Stimulated activated CD4-positive, alpha-beta T cell treated with anti-CD3 and anti-CD28 coated beads, Interleukin-15, amount 100 ng/mL, for 48 hours (primary cell): ENCODE data around the gene GSTM3.
"Not testable (repeated sequence)": the region's sequence is repeated elsewhere in the genome, so short reads cannot be mapped to it uniquely, and the experiment has no call there.

Experiments used
- DNase-seq, 2 donors: peaks; one replicate each; pipeline ENCODE4 v3.0.0-alpha.2; 2020; ENCODE audit warnings: low read depth in 2 of 2

The GSTM3 gene

GRCh38 chr1:109726728-109727373, 14.0 kb downstream of the GSTM3 start:
- DNase-seq = no peak

- no peak for DNase-seq
Observed at GRCh38 chr1:109726007-109726406, 14.8 kb downstream of the GSTM3 start.

DNA sequence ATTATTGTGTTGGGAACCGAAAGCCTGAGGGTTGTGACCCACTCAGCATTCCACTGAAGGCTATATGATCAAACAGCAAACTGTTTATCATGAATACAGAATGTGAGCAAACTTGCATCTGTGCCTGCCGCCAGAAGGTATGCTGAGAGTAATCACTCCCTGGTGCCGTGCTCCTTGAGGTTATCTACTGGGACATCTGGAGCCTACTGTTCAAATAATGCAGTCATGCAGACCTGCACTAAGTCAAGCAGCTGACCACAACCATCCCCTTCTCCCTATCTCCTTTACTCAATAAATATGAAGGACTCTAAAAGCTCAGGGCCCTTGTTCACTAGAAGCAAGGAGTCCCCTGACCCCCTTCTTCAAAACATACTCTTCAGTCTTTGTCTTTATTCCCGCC, 15.3 kb downstream of the GSTM3 start:
- no peak for DNase-seq

DNA sequence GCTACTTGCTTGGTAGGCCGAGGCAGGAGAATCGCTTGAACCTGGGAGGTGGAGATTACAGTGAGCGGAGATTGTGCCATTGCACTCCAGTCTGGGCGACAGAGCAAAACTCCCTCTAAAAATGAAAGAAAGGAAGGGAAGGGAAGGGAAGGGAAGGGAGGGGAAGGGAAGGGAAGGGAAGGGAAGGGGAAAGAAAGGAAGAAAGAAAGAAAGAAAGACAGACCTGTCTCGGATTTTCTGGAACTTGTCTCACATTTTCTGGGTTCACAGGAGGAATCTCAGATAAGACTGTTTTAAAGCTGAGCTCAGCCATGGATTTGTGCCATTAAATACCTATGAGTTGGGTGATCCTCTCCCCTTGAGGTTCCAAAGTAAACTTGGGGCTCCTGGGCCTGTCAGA, 15.9 kb downstream of the GSTM3 start:
- no peak for DNase-seq

GRCh38 chr1:109722908-109723691, 17.7 kb downstream of the GSTM3 start:
- no peak for DNase-seq

- no peak for DNase-seq
Observed at GRCh38 chr1:109721971-109722370, 18.9 kb downstream of the GSTM3 start.

DNA sequence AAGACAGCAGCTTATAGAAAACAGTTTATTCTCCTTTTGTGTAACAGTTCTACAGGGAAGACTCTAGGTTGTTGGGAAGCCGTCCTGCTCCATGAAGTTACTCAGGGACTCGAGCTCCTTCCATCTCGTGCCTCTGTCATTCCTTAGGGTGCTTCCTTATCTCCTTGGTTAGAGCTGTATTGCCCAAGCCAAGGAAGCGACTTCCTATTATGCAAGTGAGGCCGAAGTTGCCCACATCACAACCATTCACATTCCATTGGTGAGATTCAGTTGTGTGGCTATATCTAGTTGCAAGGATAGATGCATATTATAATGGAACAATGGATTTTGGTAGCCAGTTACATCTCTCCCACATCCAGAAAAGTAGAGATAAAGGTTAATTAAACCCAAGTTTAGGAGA, 19.8 kb downstream of the GSTM3 start:
- DNase-seq = no peak

- no peak for DNase-seq
Observed at GRCh38 chr1:109719337-109719837, 21.5 kb downstream of the GSTM3 start.

DNA sequence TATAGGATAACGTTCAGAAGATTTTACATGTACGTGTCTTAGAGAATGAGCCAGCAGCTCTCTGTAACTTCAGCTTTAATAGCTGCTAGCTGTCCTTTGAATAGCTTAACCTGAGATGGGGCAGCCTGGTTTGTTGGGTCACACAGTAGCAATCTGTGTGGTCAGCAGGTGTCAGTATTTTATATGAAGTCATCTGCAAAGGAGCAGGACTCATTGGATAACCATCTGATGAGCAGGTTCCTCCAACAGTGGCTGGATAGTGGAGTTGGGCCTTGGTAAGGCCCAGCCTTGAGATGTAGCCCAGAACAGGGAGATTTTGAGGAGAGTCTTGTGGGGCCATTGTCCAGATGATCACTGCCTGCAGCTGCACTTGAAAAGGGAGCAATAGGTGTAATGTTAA, 22.3 kb downstream of the GSTM3 start:
- no peak for DNase-seq

GRCh38 chr1:109717729-109718128, 23.1 kb downstream of the GSTM3 start:
- DNase-seq = no peak

DNA sequence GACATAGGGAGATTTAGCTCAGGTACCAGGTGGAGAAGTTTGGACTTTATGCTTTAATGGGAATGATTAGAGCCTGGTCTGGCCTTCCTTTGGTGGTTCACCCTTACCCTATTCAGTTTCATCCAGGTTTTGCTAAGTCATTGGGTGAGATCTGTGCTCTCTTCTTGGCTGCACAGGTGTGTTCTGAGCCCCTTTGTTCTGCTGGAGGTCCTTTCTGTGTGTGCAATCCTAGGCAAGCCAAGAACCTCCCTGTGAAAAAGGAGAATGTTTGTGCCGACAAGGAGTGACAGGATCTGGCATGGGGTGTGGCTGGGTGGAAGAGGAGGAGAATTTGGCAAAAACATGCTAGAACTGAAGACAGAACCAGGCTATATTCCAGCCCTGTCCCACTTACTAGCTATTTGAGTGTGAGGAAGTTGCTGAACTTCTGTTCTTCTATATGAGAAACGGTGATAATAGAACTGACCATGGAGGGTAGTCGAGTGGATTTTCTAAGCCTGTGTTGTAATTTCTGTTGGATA, 24.2 kb downstream of the GSTM3 start:
- no peak for DNase-seq

DNA sequence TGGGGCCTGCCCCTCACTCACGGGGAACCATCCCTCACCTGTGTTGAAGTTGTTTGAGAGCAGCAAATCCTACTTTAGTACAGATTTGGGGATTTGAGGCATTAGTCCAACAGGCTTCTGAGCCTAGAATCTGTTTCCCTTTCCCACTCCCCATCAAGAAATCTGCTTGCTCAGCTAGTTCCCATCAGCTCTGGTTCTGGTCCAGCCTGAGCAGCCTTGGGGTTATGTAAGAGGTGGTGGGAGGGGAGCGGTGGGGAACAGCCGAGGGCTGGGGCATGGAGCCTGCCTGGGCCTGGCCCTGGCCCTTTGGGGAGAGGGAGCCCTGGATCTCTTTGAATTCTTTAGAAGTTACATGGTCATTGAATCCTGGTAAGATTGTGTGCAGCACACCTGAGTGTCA, 24.7 kb downstream of the GSTM3 start:
- DNase-seq = no peak

DNA sequence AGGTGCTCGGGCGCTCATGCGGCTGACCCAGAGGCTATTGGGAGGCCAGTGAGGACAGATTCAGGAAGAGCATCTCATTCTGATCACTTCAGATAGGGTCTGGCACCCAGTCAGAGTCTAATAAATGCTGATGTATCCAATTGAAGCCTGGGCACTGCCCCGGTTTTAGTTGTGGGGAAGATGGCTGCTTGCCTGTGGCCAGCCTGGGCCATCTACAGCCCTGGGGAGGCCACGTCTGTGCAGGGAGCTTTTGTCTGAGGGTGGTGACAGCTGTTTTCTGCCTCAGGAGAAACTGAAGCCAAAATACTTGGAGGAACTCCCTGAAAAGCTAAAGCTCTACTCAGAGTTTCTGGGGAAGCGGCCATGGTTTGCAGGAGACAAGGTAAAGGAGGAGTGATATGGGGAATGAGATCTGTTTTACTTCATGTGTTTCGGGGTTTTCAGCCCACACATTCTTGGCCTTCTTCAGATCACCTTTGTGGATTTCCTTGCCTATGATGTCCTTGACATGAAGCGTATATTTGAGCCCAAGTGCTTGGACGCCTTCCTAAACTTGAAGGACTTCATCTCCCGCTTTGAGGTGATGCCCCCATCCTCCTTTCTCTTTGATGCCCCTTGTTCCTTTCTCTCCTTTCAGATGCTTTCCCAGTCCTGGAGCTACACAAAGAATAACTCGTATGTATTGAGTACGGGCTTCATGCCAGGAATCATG, 26.0 kb downstream of the GSTM3 start:
- DNase-seq = no peak

GRCh38 chr1:109713636-109714035, 27.2 kb downstream of the GSTM3 start:
- DNase-seq = no peak

GRCh38 chr1:109712321-109712864, 28.4 kb downstream of the GSTM3 start:
- DNase-seq = no peak

- not testable (repeated sequence) for DNase-seq
Observed at GRCh38 chr1:109711593-109712320, 29.1 kb downstream of the GSTM3 start, which contains the start of gene GSTM5. Gene GSTM5 (plus strand): TSS chr1:109712251. CDS start chr1:109712313, 62 bp downstream.

- not testable (repeated sequence) for DNase-seq
Observed at GRCh38 chr1:109709822-109710221, 31.0 kb downstream of the GSTM3 start.

DNA sequence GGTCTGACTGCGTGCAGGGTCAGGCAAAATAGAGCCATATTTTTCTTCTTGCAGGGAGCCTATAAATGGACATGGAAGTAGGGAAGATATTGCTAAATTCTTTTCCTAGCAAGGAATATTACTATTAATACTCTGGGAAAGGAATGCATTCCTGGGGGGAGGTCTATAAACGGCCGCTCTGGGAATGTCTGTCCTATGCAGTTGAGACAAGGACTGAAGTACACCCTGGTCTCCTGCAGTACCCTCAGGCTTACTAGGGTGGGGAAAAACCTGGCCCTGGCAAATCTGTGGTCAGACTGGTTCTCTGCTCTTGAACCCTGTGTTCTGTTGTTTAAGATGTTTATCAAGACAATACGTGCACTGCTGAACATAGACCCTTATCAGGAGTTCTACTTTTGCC, 31.9 kb downstream of the GSTM3 start:
- DNase-seq = not testable (repeated sequence)

- DNase-seq = no peak
Observed at GRCh38 chr1:109705411-109705810, 35.4 kb downstream of the GSTM3 start.

GRCh38 chr1:109704173-109704572, 36.7 kb downstream of the GSTM3 start:
- no peak for DNase-seq

- not testable (repeated sequence) for DNase-seq
Observed at GRCh38 chr1:109702940-109703339, 37.9 kb downstream of the GSTM3 start.
